ENCODE measurements around the gene PLA2G10.
"Not testable (repeated sequence)": the region's sequence is repeated elsewhere in the genome, so short reads cannot be mapped to it uniquely, and the experiment has no call there.

PLA2G10 gene

DNA sequence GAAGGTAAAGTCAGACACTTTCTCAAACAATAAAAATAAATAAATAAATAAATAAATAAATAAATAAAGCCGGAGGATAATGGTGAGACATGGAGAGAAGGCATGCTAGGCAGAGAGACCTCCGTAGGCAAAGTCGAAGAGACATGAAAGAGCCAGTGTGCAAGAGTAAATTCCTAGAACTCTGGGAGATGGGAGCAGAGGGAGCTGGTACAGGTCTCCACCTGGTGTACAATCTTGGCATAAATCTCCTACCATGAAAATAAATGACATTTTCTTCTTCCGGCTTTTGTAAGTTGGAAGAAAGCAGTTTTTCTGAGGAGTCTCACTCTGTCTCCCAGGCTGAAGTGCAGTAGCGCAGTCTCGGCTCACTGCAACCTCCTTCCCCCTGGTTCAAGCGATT is 7.8 kb upstream of the PLA2G10 start:
- not testable (repeated sequence) for H3K9me3 ChIP-seq (ENCODE audit: severe bottlenecking); H3K36me3 ChIP-seq (ENCODE audit: low read depth); H3K4me3 ChIP-seq (ENCODE audit: severe bottlenecking); H3K27ac ChIP-seq (ENCODE audit: poor library complexity, severe bottlenecking); H3K4me1 ChIP-seq (ENCODE audit: insufficient read depth, poor library complexity, severe bottlenecking); DNase-seq (ENCODE audit: low spot score); H3K27me3 ChIP-seq (ENCODE audit: insufficient read depth, poor library complexity, severe bottlenecking)
- ATAC-seq (ENCODE audit: low read depth) = peak; percentile 56
- TF ChIP-seq, protein P1, sequence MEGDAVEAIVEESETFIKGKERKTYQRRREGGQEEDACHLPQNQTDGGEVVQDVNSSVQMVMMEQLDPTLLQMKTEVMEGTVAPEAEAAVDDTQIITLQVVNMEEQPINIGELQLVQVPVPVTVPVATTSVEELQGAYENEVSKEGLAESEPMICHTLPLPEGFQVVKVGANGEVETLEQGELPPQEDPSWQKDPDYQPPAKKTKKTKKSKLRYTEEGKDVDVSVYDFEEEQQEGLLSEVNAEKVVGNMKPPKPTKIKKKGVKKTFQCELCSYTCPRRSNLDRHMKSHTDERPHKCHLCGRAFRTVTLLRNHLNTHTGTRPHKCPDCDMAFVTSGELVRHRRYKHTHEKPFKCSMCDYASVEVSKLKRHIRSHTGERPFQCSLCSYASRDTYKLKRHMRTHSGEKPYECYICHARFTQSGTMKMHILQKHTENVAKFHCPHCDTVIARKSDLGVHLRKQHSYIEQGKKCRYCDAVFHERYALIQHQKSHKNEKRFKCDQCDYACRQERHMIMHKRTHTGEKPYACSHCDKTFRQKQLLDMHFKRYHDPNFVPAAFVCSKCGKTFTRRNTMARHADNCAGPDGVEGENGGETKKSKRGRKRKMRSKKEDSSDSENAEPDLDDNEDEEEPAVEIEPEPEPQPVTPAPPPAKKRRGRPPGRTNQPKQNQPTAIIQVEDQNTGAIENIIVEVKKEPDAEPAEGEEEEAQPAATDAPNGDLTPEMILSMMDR (IDR thresholded peaks at IDR 0.05; ENCODE audit: poor library complexity, severe bottlenecking) = peak; percentile 25

DNA sequence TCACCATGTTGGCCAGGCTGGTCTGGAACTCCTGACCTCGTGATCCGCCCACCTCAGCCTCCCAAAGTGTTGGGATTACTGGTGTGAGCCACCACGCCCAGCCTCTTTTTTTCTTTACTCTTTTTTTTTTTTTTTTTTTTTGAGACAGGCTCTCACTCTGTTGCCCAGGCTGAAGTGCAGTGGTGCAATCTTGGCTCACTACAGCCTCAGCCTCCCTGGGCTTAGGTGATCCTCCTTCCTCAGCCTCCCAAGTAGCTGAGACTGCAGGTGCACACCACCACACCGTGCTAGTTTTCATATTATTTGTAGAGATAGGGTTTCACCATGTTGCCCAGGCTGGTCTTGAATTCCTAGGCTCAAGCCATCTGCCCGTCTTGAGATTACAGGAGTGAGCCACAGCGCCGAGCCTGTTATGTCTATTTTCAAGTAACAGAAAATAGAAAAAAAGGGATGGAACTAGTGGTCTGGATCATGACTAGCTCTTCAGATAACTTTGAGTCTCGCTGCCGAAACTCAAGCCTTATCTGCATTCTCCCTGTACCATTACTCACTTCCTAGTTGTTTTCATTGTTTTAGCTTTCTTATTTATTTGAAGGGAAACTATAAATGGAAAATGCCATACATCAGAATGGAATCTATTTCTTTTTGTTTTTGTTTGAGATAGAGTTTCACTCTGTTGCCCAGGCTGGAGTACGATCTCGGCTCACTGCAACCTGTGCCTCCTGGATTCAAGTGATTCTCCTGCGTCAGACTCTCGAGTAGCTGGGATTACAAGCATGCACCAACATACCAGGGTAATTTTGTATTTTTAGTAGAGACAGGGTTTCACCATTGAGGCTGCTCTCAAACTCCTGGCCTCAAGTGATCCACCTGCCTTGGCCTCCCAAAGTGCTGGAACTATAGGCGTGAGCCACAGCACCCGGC is 8.0 kb downstream of the PLA2G10 start:
- not testable (repeated sequence) for H3K4me1 ChIP-seq (ENCODE audit: insufficient read depth, poor library complexity, severe bottlenecking); H3K36me3 ChIP-seq (ENCODE audit: low read depth); ATAC-seq (ENCODE audit: low read depth); H3K9me3 ChIP-seq (ENCODE audit: severe bottlenecking); H3K27me3 ChIP-seq (ENCODE audit: insufficient read depth, poor library complexity, severe bottlenecking); H3K4me3 ChIP-seq (ENCODE audit: severe bottlenecking); DNase-seq (ENCODE audit: low spot score); H3K27ac ChIP-seq (ENCODE audit: poor library complexity, severe bottlenecking)

DNA sequence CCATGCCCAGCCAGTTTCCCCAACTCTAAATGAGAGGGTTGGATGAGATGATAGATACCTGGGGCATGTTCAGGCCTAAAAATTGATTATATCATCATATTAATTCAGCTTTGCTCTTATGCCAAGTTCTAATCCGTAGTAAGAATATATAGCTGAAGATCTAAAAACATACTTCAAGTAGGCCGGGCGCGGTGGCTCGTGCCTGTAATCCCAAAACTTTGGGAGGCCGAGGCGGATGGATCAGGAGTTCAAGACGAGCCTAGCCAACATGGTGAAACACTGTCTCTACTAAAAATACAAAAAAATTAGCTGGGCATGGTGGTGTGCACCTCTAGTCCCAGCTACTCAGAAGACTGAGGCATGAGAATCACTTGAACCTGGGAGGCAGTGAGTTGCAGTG is 12.0 kb downstream of the PLA2G10 start:
- H3K27me3 ChIP-seq (ENCODE audit: insufficient read depth, poor library complexity, severe bottlenecking) = no peaks in the 10 kb centered on the region
- DNase-seq (ENCODE audit: low spot score) = no peak
- no peak for ATAC-seq (ENCODE audit: low read depth)
- H3K36me3 ChIP-seq (ENCODE audit: low read depth) = no peaks in the 10 kb centered on the region
- H3K4me3 ChIP-seq (ENCODE audit: severe bottlenecking) = no peak overlapping the region
- no peaks in the 10 kb centered on the region for H3K4me1 ChIP-seq (ENCODE audit: insufficient read depth, poor library complexity, severe bottlenecking)
- no peak overlapping the region for H3K27ac ChIP-seq (ENCODE audit: poor library complexity, severe bottlenecking)
- TF ChIP-seq, protein P1 (IDR thresholded peaks at IDR 0.05; ENCODE audit: poor library complexity, severe bottlenecking) = no peak
- H3K9me3 ChIP-seq (ENCODE audit: severe bottlenecking) = no peaks in the 10 kb centered on the region

DNA sequence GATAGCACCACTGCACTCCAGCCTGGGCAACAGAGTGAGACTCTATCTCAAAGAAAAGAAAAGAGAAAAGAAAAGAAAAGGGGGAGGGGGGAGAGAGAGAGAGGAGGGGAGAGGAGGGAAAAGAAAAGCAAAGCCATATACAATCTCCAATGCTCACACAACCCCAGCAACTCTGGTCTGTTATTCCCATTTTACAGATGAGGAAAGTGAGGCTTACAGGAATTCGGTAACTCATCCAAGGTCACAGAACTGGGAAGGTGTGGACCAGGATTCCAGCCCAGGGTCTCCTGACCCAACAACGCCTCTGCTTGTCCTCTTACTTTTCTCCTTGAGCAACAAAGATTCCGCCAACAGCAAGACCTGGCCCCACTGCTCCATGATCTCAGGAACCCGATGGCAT is 13.0 kb downstream of the PLA2G10 start:
- H3K9me3 ChIP-seq (ENCODE audit: severe bottlenecking) = no peaks in the 10 kb centered on the region
- H3K36me3 ChIP-seq (ENCODE audit: low read depth) = no peaks in the 10 kb centered on the region
- no peak overlapping the region for H3K27ac ChIP-seq (ENCODE audit: poor library complexity, severe bottlenecking)
- H3K4me3 ChIP-seq (ENCODE audit: severe bottlenecking) = no peak overlapping the region
- H3K27me3 ChIP-seq (ENCODE audit: insufficient read depth, poor library complexity, severe bottlenecking) = no peaks in the 10 kb centered on the region
- TF ChIP-seq, protein P1 (IDR thresholded peaks at IDR 0.05; ENCODE audit: poor library complexity, severe bottlenecking) = no peak
- DNase-seq (ENCODE audit: low spot score) (no peak), ATAC-seq (ENCODE audit: low read depth) (no peak)
- no peaks in the 10 kb centered on the region for H3K4me1 ChIP-seq (ENCODE audit: insufficient read depth, poor library complexity, severe bottlenecking)

DNA sequence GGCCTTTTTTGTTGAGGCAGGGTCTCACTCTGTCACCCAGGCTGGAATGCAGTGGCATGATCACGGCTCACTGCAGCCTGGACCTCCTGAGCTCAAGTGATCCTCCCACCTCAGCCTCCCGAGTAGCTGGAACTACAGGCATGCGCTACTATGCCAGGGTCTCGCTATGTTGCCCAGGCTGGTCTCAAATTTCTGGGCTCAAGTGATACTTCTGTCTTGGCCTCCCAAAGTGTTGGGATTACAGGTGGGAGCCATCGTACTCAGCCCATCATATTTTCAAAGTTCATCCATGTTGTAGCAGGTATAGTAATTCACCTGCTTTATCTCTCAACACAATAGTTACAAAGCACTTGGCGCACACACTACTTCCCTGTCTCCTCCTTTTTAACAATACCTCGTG is 13.7 kb downstream of the PLA2G10 start:
- not testable (repeated sequence) for H3K9me3 ChIP-seq (ENCODE audit: severe bottlenecking); H3K4me1 ChIP-seq (ENCODE audit: insufficient read depth, poor library complexity, severe bottlenecking); H3K4me3 ChIP-seq (ENCODE audit: severe bottlenecking); H3K27ac ChIP-seq (ENCODE audit: poor library complexity, severe bottlenecking); H3K36me3 ChIP-seq (ENCODE audit: low read depth); DNase-seq (ENCODE audit: low spot score); H3K27me3 ChIP-seq (ENCODE audit: insufficient read depth, poor library complexity, severe bottlenecking); ATAC-seq (ENCODE audit: low read depth)

All from RWPE2 (cell line).